HTERT RPE-1 (cell line): ENCODE data around the gene PPM1H.
"Not testable (repeated sequence)": the region's sequence is repeated elsewhere in the genome, so short reads cannot be mapped to it uniquely, and the experiment has no call there.

Source experiments
- in situ Hi-C: fragments of 300-500 bp; cut with MboI; formaldehyde crosslinking; loops from 4 replicates; pipeline ENCODE4 v1.14.3; 2020; ENCODE audit warnings: low sequenced_read_pairs

The PPM1H gene

DNA sequence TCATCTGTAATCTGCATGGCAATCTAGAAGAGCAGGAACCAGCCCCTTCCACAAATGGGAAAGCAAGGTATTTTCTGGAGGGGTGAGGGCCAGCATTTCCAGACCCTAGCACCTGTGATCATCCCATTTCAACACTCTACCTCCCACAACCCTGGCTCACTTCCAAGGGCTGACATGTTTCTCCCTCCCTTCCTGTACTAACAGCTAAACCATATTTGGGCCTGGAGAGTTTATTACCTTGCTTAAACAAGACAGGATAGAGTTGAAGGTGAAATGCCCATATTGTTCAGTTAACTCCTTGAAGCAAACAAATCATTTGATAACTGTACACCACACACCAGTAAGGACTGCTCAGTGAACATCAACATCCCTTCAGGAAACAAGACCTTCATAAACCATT is 158.4 kb downstream of the PPM1H start:
- in situ Hi-C loops: loop anchor here (25.0 kb wide), 1 partner anchor 189 kb away; no protein-coding TSS in a partner anchor

DNA sequence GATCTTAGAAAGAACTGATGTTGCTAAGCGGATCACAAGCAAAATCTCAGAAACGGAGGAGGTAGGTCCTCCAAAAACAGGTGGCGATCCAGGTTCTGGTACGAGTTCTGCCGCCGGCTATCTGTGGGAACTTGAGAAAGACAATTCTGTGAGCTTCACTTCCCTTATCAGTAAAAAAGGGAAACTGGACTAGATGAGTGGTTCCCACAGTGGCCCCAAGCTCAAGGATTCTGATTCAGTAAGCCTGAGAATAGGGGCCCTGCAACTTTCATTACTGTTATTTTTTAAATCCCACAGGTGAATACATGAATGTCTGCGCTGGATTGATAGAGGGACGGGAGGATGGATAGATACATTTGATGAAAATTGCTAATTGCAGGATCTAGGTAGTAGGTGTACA is 160.2 kb downstream of the PPM1H start:
- in situ Hi-C loops: loop anchor here (25.0 kb wide), 1 partner anchor 187 kb away; no protein-coding TSS in a partner anchor

DNA sequence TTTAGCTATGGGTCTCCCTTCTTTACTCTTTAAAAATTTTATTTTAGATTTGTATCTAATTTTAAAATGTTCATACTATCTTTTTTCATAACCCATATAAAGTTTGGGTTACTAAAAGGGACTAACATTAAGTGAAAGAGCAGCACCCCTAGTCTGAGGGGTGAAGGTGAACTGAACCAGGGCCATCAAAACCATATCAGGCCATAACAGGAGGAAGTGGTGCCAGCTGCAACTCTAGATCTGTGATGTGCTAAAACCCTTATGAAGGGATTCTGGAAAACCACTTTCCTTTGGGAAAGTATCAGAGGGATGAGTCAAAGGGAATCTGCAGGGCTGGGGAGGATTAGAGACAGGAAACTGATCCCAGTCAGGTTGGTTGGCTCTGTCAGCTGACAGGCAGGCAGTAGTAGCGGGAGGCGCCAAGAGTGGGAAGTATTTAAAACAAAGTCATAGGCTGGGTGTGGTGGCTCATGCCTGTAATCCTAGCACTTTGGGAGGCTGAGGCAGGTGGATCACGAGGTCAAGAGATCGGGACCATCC is 162.5 kb downstream of the PPM1H start:
- in situ Hi-C loops: no loop called here

DNA sequence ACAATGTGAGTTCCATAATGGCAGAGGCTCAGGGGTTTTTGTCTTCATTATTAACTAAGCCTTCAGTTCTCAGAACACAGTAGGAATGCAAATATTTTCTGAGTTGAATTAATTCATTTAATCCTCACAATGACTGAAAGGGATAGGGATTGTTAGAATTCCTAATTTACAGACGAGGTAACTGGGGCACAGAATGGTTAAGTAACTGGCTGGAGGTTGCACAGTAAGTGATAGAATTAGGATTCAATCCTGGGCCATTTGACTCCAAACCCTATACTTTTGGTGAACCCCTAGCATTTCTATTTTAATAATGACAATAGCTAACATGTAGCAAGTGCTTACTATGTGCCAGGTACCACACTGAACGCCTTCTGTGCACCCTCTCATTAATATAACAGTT is 163.1 kb downstream of the PPM1H start:
- in situ Hi-C loops: no loop called here

DNA sequence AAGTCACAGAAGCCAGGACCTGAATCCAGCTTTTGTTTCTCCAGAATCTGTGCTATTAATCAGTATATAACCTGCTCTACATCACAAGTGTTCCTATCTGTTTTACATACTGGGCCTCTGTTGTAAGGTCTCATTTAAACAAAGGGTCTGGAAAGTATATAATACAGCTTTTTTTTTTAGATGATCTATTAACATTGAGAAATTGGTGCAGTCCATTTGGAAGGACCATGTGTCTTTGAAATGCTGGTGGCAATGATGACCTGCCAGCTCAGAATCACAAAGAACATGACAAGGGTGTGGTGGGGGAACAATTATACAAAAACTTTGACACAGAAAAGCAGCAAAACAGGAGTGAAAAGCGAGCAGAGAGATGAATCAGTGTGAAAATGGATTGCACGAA is 164.6 kb downstream of the PPM1H start:
- in situ Hi-C loops: no loop called here

DNA sequence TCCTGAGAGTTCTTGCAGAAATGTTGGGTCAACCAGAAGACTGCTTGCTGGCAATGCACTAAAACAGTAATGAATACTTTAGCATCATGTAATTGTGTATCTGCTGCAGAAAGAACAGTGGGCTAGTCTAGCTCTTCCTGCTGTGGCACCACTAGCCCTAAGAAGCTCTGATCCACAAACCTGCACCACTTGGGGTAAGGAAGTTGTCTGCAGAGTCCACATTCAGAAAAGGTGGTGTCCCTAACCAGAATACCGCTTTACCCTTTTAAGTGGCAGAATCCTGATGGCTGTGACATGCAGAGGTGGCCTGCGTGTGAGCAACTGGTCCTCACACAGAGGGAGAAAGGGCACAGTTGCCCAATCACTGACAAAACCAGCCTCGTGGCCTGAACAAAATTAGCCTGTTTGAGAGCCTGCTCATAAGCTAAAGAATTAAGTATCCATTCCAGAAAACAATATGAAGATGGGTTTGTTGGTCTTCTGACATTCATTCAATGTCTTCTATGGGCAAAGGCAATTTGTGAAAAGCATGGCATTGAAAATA is 165.8 kb downstream of the PPM1H start:
- in situ Hi-C loops: no loop called here

DNA sequence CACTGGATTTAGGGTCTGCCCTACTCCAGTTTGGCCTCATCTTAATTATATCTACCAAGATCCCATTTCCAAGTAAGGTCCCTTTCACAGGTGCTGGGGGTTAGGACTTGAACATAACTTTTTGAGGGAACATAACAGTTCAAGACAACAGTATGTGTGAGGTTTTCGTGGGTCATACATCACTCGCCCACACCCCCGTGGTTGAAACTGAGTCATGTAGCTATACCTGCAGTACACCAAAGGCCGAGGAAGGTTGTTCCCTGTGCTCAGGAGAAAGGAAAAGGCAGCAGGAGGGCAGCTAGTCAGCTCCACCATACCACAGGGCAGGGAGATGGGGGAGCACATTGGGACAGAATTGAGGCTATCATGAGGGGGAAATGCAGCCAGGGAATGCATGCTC is 167.0 kb downstream of the PPM1H start:
- in situ Hi-C loops: no loop called here

DNA sequence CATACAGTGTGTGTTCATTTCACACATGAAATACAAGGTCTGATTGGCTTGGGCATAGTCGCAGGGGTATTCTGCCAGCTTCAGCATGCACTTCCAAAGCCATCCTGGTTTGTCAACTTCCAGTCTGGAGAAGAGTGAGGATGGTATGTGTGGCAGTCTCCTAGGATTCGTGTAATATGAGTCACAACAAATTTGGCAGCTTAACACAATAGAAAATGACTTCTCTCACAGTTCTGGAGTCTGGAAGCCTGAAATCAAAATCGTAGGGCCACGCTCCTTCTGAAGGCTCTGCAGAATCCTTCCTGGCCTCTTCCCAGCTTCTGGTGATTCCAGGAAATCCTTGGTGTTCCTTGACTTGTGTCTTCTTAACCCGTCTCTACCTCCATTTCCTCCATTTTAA is 167.5 kb downstream of the PPM1H start:
- in situ Hi-C loops: no loop called here

DNA sequence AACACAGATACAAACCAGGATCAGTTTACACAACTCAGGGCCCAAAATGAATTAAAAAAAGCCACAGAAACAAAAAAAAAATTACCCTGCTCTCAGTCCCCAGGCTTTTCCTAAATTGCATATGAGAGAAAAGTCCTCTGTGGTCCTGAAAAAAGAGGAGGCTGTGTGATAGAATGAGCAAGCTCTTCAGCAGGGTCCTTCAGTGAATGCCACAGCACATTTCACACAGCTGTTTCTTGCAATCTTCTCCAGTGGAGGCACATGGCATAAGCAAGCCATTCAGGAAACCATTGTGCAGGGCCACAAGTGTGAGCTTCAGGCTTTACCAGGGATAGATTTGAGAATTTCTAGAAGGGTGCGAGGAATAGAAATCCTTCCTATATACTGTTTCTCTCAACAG is 168.5 kb downstream of the PPM1H start:
- in situ Hi-C loops: no loop called here

DNA sequence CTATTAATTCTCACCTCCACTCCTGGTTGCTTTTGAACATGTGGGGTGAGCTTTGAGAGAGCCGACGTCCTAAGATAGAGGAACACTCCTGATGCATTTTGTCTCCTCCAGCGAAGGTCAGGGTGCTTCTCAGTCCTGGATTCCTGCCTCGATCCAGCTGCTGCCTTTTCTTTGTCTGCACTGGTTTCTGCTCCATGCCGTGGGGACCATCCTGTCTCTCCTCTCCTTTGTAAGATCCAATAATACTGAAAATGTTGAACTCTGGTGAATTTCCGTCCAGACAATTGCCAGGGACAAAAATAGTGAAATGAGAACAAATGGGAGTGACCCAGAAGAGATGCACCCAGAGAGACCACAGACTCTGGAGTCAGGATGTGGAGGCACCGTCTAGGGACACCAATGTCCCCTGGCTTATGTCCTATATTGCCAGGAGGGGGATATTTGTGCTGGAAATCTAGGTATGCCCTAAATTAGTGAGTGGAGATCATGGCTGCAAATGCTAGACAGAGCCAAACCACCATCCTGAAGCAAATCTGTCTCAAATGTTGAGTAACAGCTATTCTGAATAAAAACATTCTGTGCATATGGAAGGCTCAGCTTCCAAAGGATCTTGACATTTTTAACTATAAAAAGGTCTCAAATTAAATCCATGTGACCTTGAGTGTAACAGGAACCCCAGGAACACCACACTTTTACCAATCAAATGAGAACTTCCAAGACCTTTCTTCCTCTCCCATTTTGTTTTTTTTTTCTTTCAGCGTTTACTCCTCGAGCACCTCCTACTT is 170.9 kb downstream of the PPM1H start:
- in situ Hi-C loops: no loop called here

DNA sequence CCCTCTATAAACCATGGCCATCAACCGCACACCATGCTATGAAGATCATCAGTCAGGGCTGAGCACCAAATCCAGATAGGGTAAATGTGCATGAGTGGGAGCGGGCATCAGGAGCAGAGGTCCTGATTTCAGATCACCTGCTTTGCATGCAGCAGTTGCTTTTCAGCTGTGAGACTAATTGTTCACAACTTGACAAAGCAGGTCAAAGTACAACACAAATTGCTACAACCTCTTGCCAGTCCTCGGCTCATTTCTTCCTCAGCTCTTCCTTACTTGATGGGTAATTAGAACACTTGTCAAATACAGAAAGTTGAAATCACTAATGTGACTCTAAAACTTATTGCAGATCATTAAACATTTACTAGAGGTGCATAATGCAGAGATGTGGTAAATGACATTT is 171.6 kb downstream of the PPM1H start:
- in situ Hi-C loops: no loop called here

DNA sequence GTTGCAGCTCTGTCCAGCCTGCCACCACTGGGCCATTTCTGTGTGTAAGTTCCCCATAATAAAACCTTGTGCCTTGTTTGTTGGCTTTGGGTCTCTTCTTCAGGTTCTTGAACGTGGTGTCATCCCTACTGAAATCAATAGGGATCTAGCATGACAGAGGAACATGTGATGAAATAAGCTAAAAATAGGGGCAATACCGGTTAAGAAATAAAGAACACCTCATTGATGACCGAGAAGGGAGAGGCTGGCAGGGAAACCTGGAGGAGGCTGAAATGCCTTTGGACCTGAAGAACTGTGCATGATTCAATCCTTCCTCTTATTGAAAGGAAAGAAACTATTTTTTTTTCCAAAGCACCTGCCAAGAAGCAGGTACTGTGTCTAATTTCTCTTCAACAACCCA is 172.3 kb downstream of the PPM1H start:
- in situ Hi-C loops: no loop called here

DNA sequence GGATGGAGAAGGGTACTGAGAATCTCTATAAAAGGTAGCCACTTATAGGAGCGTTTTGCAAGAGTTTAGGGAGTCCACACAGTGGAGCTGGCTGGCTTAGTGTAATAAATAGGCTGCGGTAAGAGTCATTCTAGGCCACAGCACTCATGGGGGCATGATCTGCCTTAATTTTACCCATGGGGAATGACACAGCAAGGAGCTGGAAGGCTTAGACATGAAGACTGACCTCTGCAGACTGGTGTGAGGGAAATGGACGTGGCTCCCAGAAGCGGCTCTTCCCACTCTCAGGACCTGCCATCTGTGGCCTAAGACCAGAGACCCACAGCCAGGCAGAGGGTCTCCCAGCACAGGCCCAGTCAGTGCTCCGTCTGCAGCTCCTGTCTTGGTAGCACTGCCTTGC is 173.3 kb downstream of the PPM1H start:
- in situ Hi-C loops: no loop called here

DNA sequence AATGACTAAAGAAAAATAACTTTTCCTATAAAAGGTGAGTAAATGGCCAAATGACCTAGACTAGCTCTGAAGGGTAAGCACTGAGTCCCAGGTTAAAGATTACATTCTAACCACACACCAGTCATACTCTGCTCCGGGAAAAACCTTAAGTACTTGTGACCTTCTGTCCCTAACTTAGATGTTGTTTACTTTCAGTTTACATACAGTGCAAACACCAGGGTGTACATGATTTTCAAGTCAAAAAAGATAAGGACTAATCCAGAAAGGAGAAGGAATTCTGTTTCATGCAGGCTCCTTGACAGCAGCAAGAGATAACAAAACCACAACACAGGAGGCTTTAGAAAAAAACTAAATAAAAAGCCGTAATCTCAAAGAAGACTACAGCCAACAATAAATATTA is 174.2 kb downstream of the PPM1H start:
- in situ Hi-C loops: no loop called here

DNA sequence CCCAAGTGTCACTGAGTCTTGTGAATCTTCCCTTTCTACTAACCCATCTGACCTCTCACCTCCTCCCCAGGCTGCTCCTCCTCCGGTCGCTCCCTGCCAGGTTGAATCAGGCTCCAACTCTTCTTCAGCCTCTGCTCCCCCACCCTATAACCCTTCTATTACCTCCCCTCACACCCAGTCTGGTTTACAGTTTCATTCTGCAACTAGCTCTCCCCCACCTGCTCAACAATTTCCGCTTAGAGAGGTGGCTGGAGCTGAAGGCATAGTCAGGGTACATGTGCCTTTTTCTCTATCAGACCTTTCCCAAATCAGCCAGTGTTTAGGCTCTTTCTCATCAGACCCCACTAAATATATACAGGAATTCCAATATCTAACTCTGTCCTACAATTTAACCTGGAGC is 174.6 kb downstream of the PPM1H start:
- in situ Hi-C loops: not testable (repeated sequence)

DNA sequence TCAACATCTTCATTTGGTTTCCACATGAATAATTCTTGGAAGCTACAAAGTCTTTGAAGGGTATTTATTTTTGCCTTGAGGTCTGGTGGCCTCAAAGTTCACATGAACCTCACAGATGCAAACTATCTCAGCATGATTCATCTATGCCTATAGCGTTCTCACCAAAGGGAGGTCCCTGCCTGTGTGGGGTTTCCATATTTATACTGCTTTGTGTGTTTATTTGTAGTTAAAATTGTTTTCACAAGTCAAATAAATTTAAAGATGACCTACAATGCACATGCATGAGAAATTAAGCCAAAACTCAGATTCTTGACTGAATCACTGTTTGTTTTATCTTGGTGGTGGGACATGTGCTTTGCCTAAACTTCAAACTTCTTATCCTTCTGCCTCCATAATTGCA is 176.7 kb downstream of the PPM1H start:
- in situ Hi-C loops: no loop called here

DNA sequence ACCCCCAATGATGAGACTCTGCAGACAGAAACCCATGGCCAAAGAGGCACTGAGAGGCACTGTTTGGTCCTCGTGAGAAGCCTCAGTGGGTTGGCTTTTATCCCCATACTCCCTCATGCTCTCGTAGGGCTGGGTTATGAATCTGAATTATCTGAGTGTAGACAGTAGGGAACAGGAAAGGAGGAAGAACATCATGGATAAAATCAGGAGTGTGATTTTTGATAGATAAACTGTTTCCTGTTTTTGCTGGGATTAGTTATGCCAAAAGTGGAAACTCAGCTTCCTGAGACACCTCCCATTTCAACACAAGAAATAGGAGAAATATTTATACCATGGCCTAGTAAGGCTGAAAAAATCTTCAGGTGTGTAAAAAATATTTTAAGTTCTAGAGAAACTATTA is 177.9 kb downstream of the PPM1H start:
- in situ Hi-C loops: no loop called here

DNA sequence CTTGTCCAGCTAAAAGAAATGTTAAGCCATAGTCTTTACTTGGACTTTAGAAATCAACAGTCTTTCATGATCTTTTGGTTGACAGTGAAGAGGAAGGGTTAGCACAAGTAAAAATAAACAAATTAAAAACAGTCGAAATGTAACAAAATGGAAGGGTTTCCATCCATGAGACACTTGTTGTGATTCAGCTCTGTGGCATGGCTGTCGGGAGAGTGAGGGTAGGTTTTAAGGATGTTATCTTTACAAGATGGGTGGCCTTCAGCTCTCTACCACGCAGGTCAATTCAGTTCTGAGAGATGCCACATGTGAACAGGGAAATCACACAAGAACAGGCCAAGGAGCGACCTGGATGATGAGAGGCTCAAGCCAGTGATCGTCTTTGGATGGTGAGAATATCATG is 180.2 kb downstream of the PPM1H start:
- in situ Hi-C loops: no loop called here

DNA sequence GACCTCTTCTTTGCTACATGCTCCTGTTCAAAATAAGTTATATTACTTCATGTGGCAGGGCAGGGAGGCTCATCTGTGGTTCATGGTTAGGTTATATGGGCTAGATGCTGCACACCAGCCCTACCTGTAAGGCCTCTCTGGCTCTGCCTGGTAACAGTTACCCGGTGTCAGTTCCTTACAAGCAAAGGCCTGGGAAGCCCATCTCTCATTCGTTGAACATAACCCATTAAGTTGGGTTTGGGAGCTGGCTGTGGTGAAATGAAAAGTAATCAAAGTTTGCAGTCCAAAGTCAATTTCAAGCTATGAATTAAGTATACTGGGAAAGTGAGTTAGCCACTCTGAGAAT is 183.2 kb downstream of the PPM1H start:
- in situ Hi-C loops: no loop called here

DNA sequence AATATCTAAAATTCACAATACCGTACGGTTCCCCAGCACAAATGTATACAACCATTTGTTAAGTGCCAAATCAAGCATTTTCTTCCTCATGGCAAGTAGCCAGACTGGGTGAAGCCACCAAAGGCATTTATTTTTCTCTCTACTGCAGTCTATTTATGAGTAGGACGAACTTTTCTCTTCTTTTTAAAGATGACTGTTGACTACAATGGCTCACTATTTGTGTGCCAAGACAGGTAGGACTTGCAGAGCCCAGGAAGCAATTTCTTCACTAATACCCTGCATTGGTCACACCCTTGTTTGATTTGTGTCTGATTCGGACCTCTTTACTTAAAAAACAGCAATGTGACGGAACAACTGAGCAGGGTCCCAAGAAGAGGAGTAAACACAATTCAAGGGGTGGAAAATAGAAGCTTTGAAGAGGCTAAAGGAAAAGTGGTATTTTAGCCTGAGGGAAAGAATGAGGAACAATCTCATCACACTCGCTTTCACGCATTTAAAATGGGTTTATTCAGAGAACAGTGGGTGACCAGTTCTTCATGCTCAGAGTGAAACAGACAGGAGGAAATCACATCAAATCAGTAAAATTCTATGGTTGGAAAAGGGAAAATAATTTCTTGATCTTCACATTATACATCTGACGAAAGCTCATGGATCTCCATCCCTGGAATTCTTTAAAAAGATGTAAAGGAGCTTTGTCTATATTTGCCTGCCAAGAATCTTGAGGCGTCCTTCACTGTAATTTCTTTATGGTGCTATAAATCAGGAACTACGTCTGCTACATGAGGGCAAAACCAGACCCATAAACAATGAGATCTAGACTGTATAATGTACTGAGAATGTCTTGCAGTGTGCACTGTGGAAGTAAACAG is 183.8 kb downstream of the PPM1H start:
- in situ Hi-C loops: no loop called here

DNA sequence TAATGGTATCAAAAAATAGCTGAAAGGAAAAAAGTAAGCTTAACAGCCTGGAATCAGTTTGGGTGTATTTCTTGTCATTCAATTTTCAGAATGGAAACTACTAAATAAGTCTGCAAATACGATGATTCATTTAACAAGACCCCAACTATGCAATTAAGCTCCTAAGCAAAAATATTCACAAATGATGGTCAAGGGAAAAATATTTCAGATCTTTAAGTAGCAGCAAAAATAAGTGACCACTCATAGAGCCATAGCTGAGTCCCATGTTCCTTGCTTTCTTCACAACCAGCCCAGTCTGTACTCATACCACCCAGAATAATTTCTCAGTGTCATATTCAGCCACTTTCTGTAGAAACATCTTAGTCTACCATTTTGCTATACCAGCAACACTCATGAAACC is 185.4 kb downstream of the PPM1H start:
- in situ Hi-C loops: no loop called here
